Progenitor cell of endocrine pancreas (in vitro differentiated cells): ENCODE results near the gene LIME1. TPM values are rescaled to one million over a fixed set of nuclear protein-coding genes. Genes with fewer than 3 reads are reported as not detected.

Experiments used
- DNase-seq: peaks from one replicate; pipeline ENCODE4 v3.0.0; 2021; ENCODE audit warnings: low spot score; ENCODE audit not compliant: unreplicated experiment
- H3K27ac Mint-ChIP-seq: 2 replicates; pipeline ENCODE4 v1.8.0; 2021; ENCODE audit warnings: mild to moderate bottlenecking, moderate library complexity, mixed read lengths
- H3K27me3 Mint-ChIP-seq: 2 replicates; pipeline ENCODE4 v1.8.0; 2021; ENCODE audit warnings: mixed read lengths
- H3K36me3 Mint-ChIP-seq: 2 replicates; pipeline ENCODE4 v1.8.0; 2022; ENCODE audit warnings: mixed read lengths; ENCODE audit not compliant: insufficient read depth
- H3K4me1 Mint-ChIP-seq: 2 replicates; pipeline ENCODE4 v1.8.0; 2021; ENCODE audit warnings: low read depth, mixed read lengths
- H3K4me3 Mint-ChIP-seq: 2 replicates; pipeline ENCODE4 v1.8.0; 2021; ENCODE audit warnings: low read depth, mild to moderate bottlenecking, moderate library complexity, mixed read lengths
- H3K9me3 Mint-ChIP-seq: 2 replicates; pipeline ENCODE4 v1.8.0; 2021; ENCODE audit warnings: low read depth, mixed read lengths
- CTCF ChIP-seq: fragments of 200-600 bp; sonication (generic); IDR thresholded peaks from one replicate; pipeline ENCODE4 v1.5.0; 2021; ENCODE audit warnings: antibody characterized with exemption, mild to moderate bottlenecking; ENCODE audit not compliant: unreplicated experiment
- total RNA-seq: library from RNA; stranded (reverse); gene quantifications from 2 replicates; pipeline ENCODE4 v1.2.1, GENCODE V29; 2021

The LIME1 gene
- total RNA-seq, 1 donor from 2014 or later, result 17.2 TPM

- Mint-ChIP-seq H3K4me3 (no peak overlapping the region), H3K9me3 (no peaks in the 10 kb centered on the region), H3K27ac (no peak overlapping the region), H3K27me3 (no peaks in the 10 kb centered on the region), H3K36me3 (peaks cover 8% of the 10 kb centered on the region), H3K4me1 (no peaks in the 10 kb centered on the region)
- no peak for TF ChIP-seq CTCF
- no peak for DNase-seq
Measured at GRCh38 chr20:63747622-63748069, 11.2 kb downstream of the LIME1 start.

GRCh38 chr20:63748070-63748933 lies 11.8 kb downstream of the LIME1 start:
- DNase-seq, result no peak
- H3K27me3 Mint-ChIP-seq, result no peaks in the 10 kb centered on the region
- no peaks in the 10 kb centered on the region for H3K9me3 Mint-ChIP-seq
- peak overlapping the region; percentile 33 for H3K27ac Mint-ChIP-seq
- TF ChIP-seq CTCF, result no peak
- peaks cover 8% of the 10 kb centered on the region for H3K36me3 Mint-ChIP-seq
- H3K4me1 Mint-ChIP-seq, result no peaks in the 10 kb centered on the region
- H3K4me3 Mint-ChIP-seq, result no peak overlapping the region

- Mint-ChIP-seq H3K9me3 (no peaks in the 10 kb centered on the region), H3K27me3 (no peaks in the 10 kb centered on the region), H3K36me3 (peaks cover 6% of the 10 kb centered on the region), H3K27ac (peak overlapping the region; percentile 33), H3K4me1 (no peaks in the 10 kb centered on the region), H3K4me3 (no peak overlapping the region)
- TF ChIP-seq CTCF, result no peak
- no peak for DNase-seq
Measured at GRCh38 chr20:63748934-63749270, 12.4 kb downstream of the LIME1 start.

- H3K27ac Mint-ChIP-seq, result no peak overlapping the region
- H3K36me3 Mint-ChIP-seq, result peaks cover 5% of the 10 kb centered on the region
- no peaks in the 10 kb centered on the region for H3K9me3 Mint-ChIP-seq
- no peaks in the 10 kb centered on the region for H3K27me3 Mint-ChIP-seq
- DNase-seq, result no peak
- H3K4me1 Mint-ChIP-seq, result no peaks in the 10 kb centered on the region
- no peak overlapping the region for H3K4me3 Mint-ChIP-seq
- TF ChIP-seq CTCF, result no peak
Measured at GRCh38 chr20:63749597-63750508, 13.4 kb downstream of the LIME1 start.

GRCh38 chr20:63750807-63751470 lies 14.5 kb downstream of the LIME1 start:
- Mint-ChIP-seq H3K9me3 (no peaks in the 10 kb centered on the region), H3K4me3 (no peak overlapping the region), H3K4me1 (no peaks in the 10 kb centered on the region), H3K27ac (peak overlapping the region; percentile 52), H3K27me3 (no peaks in the 10 kb centered on the region), H3K36me3 (peaks cover 3% of the 10 kb centered on the region)
- TF ChIP-seq CTCF, result no peak
- no peak for DNase-seq
